GM12864 (cell line): ENCODE results near the gene NEURL1.
"Not testable (repeated sequence)": the region's sequence is repeated elsewhere in the genome, so short reads cannot be mapped to it uniquely, and the experiment has no call there.

ENCODE experiments used
- DNase-seq: peaks from one replicate; pipeline ENCODE4 v3.0.0-alpha.2; 2011; ENCODE audit warnings: low read depth
- H3K4me3 ChIP-seq: 2 replicates; pipeline ENCODE4 v1.5.1; 2011; ENCODE audit warnings: mild to moderate bottlenecking, low read depth, low read length, control low read depth
- TF ChIP-seq, protein P1 (sequence below): IDR thresholded peaks from 2 replicates; pipeline ENCODE4 v1.5.1; 2011; ENCODE audit warnings: low read depth, mild to moderate bottlenecking, moderate library complexity, low read length, control low read depth, inconsistent platforms; ENCODE audit errors: missing control alignments

NEURL1 gene

DNA sequence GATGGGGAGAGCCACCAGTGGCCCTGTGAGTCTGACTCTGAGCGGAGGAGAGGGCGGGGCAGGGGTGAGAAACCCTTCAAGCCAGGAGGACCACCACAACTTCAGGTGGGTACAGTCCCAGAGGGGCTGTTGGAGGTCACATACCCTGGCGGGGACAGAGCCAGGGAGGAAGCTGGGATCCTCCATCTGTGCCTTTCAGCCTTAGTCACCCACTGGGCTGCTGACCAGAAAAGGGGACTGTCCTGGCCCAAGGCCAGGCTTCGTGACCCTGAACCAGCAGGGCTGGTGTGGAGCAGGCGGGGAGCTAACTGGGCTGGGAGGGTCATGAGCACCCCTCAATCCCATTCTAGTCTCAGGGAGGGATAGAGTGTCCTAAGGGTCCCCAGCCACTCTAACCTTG is 13.0 kb upstream of the NEURL1 start:
- TF ChIP-seq, protein P1, sequence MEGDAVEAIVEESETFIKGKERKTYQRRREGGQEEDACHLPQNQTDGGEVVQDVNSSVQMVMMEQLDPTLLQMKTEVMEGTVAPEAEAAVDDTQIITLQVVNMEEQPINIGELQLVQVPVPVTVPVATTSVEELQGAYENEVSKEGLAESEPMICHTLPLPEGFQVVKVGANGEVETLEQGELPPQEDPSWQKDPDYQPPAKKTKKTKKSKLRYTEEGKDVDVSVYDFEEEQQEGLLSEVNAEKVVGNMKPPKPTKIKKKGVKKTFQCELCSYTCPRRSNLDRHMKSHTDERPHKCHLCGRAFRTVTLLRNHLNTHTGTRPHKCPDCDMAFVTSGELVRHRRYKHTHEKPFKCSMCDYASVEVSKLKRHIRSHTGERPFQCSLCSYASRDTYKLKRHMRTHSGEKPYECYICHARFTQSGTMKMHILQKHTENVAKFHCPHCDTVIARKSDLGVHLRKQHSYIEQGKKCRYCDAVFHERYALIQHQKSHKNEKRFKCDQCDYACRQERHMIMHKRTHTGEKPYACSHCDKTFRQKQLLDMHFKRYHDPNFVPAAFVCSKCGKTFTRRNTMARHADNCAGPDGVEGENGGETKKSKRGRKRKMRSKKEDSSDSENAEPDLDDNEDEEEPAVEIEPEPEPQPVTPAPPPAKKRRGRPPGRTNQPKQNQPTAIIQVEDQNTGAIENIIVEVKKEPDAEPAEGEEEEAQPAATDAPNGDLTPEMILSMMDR, result no peak
- no peak overlapping the region for H3K4me3 ChIP-seq
- DNase-seq, result no peak

GRCh38 chr10:103481974-103482531 is 11.5 kb upstream of the NEURL1 start:
- H3K4me3 ChIP-seq, result no peak overlapping the region
- DNase-seq, result peak; percentile 73
- TF ChIP-seq, protein P1, result peak; percentile 81

DNA sequence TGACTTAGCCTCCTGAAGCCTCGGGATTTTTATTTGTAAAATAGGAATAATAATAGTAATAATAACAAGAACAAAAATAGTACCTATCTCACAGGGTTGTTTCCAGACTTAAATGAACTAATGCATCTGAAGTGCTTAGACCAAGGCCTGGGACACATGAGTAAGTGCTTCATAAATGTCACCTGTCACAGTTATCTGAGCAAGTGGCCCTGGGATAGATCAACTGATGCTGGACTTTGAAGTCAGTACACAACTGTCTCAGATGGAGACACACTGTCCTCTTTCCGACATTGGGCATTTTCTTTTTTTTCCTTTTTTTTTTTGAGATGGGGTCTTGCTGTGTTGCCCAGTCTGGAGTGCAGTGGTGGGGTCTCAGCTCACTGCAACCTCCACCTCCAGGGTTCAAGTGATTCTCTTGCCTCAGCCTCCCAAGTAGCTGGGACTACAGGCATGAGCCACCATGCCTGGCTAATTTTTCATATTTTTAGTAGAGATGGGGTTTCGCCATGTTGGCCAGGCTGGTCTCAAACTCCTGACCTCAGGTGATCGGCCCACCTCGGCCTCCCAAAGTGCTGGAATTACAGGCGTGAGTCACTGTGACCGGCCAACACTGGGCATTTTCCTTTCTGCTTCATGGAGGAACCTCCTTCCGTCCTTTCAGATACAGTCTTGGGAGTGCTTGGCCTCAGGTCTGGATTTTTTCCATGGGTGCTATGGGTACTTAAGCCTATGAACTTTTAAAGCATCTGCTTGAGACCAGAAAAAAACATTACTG is 6.7 kb upstream of the NEURL1 start:
- not testable (repeated sequence) for DNase-seq, H3K4me3 ChIP-seq

- no peak for DNase-seq
- TF ChIP-seq, protein P1, result no peak
- H3K4me3 ChIP-seq, result no peak overlapping the region
Observed at GRCh38 chr10:103487410-103487708, 6.1 kb upstream of the NEURL1 start.

DNA sequence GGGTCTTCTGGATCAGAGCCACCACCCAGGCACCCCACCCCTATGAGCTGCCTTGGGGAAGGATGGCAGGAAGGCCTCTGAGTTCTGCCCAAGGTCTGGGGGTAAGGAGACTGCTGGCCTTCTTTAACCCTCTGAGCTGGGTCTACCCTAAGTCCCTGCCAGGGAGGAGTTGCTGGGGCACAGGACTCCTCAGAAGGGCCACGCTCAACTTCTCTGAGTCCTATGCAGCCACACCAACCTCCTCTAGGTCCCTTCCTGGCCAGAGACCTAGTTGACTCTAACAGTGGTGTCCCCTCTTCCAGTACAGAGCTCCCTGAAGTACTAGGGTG is 2.6 kb upstream of the NEURL1 start:
- no peak for DNase-seq
- TF ChIP-seq, protein P1, result no peak
- no peak overlapping the region for H3K4me3 ChIP-seq

- no peak for DNase-seq
- TF ChIP-seq, protein P1, result no peak
- H3K4me3 ChIP-seq, result no peak overlapping the region
Observed at GRCh38 chr10:103491729-103492364, 1.7 kb upstream of the NEURL1 start.

GRCh38 chr10:103492655-103493261 is 747 bp upstream of the NEURL1 start:
- TF ChIP-seq, protein P1, result no peak
- no peak overlapping the region for H3K4me3 ChIP-seq

More at GRCh38 chr10:103492655-103493261, 747 bp upstream of the NEURL1 start:
- DNase-seq, result no peak
